GM18520 (cell line): Measurements from ENCODE around the gene ACOXL.
"Not testable (repeated sequence)": the region's sequence is repeated elsewhere in the genome, so short reads cannot be mapped to it uniquely, and the experiment has no call there.

Experiments used
- ATAC-seq: cut with Tn5 transposase; IDR thresholded peaks from one replicate; pipeline ENCODE4 v1.9.1; 2021; ENCODE audit not compliant: unreplicated experiment

ACOXL gene

DNA sequence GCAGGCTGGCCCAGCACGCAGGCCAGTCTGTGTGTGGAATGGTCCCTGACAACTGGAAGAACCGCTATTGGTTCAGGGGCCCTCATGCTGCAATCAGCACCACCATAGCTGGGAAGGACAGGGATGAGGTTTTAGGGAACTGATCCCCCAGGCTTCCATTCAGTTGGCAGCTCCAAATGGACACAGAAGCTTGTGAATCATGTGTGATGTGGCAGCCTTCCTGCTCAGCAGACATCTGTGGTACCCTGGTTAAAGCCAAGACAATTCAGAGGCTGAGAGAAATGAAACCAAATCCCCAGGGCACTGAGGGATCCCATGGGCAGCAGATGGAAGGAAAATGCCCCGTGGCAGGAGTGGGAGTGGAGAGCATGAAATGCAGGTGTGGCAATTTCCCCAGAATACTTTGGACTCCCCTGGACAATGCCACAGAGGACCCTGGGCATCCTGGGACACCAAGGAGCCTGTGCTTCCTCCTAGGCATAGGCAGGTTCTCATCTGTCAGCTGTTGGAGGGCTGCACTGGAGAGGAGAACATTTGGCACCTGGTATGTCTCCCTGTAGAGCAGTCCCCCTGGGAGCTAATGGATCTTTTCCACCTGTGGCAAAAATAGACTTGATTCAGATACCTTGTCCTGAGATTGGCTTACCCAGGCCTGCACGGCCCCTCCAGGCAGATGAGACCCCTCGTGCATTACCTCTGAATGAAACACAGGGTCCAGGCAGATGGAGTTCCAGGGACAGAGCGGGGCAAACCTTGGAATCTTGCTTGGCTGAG lies 226.2 kb downstream of the ACOXL start:
- ATAC-seq = no peak

DNA sequence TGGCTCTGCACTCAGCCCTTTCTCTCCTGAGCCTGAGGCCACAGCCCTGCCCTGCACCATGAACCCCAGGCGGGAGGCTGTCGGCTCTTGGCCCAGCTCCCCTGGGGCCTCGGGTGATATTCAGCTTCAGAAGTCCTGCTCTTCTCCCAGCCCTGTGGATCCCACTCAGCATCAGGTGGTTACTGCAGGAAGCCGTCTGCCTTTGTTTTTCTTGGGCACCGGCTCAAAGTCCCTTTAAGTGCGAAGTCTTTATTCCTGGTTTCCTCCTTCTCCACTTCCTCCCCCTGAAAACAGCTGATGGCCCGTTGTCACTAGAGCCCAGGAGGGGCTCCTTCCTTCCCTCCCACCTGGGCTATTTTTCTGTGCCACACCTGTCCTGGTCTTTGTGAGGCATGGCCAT lies 226.8 kb downstream of the ACOXL start:
- no peak for ATAC-seq

DNA sequence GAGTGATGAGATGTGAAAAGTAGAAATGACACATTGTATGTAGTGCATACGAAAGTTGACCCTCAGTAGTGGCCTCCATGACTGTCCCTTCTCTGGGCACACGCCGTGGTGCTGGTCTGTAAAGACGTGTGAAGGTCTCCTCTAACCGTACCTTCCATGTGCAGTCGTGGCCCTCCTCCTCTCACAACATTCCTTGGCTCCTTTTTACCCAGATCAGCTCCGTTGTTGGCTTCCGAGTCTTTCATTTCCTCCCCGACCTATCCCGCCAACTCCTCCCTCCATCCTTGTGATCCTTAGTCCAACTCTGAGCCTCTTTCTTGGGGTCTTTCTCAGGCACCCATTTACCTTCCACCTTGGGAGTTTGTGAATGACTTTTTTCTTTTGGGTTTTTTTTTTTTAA lies 227.9 kb downstream of the ACOXL start:
- ATAC-seq = no peak

DNA sequence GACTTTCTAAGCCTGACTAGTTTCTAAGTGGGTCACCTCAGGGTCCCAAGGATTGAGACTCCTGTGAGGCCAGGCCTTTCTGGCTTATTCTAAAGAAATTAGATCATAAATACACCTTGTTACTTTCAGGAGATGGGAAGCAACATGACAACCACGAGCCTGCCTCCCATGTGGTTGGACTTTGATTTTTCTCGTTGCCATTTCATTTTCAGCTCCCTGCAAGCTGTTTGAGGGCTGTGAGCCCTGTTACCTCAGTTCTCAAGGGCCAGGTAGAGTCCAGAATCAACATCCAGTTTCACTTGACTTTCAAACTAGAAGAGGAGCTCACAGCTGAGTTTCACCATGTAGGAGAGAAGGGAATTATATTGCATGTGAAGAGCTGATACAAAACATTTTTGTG lies 228.6 kb downstream of the ACOXL start:
- ATAC-seq = no peak

DNA sequence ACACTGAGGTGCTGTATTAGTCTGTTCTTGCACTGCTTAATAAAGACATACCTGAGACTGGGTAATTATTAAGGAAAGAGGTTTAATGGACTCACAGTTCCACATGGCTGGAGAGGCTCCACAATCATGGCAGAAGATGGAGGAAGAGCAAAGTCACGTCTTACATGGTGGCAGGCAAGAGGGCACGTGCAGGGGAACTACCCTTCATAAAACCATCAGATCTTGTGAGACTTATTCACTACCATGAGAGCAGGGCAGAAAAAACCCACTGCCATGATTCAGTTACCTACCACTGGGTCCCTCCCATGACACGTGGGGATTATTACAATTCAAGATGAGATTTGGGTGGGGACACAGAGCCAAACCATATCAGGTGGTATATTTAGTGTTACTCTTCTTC lies 229.3 kb downstream of the ACOXL start:
- ATAC-seq = not testable (repeated sequence)

DNA sequence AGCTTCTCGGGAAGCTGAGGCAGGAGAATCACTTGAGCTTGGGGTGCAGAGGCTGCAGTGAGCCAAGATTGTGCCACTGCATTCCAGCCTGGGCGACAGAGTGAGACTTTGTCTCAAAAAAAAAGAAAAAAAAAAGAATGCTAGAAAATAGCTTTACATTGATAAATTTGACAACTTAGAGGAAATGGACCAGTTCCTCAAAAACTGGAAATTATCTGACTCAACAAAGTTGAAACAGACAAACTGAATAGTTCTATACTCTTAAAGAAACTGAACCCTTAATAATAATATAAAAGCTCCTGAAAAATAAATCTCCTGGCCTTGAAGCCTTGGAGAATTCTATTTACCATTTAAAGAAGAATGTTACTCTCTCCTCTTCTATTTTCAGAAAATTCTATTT lies 237.3 kb downstream of the ACOXL start:
- no peak for ATAC-seq

DNA sequence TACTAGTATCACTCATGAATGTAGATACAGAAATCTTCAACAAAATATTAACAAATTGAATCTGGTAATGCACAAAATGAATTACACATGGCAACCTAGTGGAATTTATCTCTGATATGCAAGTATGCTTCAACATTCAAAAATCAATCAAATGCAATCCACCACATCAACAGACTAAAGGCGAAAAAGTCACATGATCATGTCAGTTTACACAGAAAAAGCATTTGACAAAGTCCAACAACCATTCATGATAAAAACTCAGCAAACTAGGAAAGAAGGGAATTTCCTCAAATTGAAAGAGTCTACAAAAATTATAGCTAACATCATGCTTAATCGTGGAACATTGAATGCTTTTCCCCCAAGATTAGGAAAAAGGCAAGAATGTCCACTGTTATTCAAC lies 237.8 kb downstream of the ACOXL start:
- no peak for ATAC-seq

DNA sequence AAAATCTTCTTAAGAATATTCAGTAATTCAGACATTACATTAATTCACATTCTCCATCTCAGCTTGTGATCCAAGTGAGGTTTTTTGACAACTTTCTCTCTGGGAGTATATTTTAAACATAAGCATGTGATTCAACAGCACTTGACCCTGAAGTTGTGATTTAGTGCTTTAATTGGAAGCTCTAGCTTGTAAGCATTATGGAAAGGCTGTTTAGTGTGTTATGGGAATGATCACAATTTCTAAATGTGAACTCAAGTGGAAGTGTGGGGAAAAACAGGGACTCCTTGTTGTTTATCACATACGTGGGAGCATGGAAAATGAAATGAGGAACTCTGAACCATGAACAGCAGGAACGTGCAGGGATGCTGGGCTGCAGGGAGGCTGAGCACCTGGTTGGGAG lies 239.4 kb downstream of the ACOXL start:
- no peak for ATAC-seq

DNA sequence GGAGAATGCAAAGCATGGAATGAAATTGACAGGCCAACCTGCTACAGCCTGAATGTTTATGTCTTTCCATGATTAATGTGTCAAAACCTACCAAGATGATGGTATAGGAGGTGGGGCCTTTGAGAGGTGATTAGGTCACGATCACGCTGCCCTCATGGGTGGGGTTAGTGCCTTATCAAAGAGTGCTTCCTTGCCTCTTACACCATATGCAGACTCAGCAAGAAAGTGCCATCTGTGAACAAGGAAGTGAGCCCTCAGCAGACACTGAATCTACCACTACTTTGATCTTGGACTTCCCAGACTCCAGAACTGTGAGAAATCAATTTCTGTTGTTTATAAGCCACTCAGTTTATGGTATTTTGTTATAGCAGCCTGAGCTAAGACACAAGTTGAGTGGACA lies 240.9 kb downstream of the ACOXL start:
- ATAC-seq = no peak

DNA sequence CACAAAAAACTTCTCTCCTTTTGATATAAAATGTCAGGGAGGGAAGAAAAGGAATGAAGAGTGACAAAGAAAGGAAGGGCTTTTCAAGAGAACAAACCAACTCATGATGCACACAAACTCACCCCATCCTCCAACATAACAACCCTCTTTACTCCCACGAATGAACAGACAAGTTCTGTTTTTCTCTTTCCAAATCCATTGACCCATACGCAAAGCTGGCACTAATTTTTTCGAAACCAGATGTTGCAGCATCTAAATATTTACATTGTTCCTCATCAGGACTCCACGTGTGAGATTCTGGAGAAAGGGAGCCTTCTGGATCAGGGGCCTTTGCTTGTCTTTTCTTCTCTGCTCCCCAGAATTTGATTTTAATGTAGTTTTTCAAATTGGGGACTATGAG lies 245.0 kb downstream of the ACOXL start:
- no peak for ATAC-seq

DNA sequence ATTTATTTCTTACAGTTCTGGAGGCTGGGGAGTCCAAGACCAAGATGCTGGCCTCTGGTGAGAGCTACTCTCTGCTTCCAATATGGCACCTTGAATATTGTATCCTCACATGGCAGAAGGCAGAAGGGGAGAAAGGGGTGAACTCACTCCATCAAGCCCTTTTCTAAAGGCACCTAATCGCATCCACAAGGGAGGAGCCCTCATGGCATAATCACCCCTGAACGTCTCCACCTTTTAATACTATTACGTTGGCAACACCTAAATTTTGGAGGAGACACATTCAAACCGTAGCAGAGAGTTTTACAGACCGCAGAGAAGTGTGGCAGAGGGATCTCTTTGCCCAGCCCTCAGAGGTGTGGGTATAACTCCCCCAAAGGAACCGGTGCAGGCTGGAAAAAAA lies 245.8 kb downstream of the ACOXL start:
- ATAC-seq = no peak

DNA sequence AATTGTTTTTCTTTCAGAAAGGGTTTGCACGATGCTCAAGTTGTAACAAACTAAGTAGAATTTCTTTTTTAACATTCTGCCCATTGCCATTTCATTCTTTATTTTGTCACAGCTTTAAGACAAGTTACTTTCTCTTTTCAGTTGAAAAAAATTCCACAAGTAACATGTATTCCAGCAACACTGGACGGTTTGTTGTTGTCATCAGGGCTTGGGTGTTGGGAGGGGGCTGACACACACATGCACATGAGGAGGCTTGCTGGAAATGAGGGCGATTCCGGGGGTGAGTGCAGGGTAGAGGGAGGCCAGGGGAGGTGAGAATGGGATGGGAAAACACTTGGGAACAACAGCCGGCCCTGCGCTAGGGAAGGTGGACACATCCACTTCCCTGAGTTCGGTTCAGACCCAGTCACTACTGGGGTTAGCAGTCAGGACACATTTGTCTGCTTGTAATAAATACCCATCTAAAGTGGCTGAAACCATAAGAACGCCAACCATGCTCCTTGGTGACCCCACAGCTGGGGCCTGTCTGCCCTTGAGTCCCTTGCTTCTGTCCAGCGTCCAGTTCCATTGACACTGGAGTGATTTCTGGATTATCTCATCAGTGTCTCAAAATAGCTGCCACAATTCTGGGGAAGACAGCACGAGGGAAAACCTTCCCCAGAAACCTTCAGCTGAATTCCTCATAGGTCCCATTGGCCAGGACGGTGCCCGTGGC lies 246.5 kb downstream of the ACOXL start:
- ATAC-seq = no peak

DNA sequence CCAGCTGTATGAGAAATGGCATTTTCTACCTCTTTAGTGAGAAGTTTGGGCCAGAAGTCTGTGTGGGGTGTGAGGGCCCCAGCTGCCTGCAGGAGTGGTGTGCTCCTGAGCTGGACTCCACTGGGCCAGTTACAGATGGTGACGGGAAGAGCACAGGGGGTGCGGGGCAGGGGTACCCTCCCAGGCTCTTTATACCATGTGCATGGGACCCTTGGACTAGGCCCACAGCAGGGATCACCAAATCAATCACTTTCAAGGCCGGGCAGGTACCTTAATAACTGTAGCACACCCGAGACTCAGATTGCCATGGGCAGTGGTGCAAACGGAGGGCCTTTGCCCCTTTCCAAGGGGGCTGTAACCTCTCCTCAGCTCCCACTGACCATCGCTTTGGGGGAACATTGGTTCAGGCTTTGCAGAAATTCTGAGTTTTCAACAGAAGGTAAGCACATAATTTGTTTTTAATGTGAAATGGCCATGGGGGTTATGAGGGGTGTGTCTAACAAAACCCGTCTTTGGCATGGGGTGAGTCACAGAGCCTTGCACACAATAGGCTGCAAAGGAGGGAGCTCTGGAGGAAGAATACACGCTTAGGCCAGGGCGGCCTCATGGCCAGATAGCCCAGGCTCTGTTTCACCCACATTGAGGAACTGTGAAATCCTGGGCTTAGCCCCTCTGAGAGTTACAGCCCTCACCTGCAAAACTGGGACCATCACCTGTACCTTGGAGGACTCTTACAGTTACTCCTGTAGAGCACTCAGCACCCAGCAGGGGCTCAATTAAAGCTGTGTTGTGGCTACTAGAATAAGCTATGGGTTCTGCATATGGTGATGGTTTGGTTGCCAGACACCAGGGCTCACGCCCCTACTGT lies 247.3 kb downstream of the ACOXL start:
- ATAC-seq = no peak

DNA sequence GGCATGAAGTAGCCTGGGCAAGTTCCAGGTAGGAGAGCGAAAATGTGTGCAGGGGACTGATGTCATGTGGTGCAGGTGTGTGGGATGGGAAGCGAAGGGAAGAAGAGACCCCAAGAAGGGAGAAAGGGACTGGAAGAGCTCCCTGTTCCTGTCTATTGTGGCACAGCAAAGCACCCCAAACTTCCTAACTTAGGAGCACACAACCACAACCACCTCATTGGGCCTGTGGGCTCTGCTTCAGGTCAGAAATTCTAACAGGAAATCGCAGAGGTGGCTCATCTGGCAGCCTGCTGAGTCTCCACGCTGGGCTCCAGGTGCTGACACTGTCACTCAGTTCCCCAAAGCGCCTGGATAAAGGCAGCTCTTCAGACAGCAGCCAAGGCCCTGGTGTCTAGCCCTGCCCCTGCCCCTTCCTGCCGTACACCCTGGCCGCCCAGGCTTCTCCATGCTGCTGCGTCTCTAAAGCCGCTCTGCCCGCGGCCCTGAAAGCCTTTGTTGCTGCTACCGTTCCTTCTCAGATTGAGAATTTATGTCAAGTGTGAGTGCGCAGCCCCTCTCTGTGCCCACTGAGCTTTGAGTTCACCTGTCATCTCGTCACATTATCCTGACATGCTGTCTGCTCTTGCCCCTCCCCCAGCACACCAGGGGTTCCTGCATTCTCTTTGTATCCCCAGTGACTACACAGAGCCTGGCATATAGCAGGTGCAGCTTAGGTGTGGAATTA lies 248.1 kb downstream of the ACOXL start:
- ATAC-seq = no peak

DNA sequence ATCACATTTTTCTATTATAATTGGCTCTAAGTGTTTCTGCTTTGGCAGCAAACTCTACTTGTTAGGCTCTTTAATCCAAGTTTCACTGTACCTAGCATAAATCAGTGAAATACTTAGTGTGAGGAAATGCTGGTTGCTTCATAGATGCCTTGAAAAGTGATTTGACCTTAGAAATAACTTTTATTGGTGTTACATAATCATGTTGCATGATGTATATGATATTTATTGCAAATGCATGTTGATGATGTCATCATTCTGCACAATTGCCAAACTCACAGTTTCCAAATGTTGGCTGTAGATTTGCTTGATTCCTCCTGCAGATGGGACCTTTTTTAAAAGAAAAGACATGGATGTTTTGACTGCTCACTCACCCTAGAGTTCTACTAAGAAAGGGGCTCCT lies 250.8 kb downstream of the ACOXL start:
- no peak for ATAC-seq

DNA sequence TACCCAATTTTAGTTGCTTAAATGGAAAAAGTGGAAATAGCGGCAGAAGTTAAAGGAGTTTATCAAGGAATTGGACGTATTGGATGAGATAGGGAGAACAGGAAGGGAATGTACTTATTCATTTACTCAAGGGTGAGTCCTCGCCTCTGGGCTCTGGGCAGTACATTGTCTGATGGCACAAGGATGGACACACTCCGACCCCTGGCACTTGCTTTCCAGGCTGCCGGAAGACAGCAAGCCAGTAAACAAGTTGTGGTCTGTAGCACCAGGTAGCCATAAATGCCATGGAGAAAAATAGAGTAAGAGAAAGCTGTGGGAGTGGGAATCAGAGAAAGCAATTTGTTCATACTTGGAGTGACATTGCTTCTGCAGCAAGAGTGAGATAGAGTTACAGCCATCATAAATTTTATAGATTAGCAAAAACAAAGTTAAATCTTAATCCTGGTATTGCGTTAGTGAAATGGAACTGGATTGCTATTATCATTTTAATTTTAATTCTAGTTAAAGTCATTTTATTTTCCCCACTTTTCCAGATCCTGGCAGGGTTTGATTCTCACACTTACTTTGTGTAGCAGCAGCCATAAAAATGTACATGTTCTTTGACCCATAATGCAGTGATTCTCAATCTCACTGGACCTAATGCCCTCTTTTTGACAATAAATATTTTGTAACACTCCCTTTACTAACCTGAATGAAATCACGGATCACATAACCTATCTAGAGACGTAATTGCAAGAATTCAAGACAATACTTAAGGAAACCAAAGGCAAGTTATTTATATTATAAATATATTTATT lies 252.5 kb downstream of the ACOXL start:
- ATAC-seq = no peak

DNA sequence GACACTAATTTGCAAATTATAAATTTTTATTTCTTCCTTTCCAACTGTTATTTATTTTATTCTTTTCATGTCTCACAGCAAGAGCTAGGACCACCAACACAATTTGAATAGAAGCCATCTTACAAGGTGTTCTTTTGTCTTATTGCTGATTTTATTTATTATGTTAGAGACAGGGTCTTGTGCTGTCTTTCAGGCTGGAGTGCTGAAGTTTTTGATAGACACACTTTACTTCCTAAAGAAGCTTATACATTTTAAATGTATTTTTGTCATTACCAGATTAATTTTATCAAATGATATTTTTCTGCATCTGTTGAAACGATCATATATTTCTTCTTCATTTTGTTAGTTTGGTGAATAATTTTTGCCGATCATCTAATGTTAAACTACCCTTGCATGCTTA lies 258.1 kb downstream of the ACOXL start:
- ATAC-seq = no peak

DNA sequence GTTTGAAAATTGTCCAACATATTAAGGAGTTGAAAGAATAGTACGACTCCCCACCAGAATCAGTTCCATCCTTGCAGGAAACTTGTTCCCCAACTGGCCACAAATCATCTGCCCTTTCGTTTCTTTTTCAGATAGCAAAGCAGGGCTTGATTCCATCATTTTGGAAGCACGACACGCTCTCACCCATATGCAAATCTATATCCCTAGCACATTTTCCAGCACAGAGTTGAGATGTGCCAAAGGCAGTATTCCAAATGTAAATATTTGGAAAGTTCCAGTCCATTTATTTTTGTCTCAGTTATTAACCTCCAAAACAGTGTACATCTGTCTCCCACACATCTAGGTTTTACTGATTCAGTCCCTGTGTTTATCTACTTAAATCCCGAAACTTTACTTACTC lies 259.5 kb downstream of the ACOXL start:
- no peak for ATAC-seq

DNA sequence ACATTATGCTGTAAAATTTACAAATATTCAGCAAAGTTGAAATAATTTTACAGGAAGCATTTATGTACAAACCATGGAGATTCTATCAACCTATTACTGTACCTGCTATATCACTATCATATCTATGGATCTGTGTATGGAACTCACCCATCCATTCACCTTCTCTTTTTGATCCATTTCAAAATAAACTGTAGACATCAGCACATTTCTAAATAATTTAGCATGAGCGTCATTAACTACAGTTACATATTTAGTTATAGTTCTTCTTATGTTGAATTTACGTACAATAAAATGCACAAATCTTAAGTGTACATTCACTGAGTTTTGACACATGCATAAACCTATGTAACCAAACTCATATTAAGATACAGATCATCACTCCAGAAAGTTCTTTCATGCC lies 260.5 kb downstream of the ACOXL start:
- no peak for ATAC-seq

DNA sequence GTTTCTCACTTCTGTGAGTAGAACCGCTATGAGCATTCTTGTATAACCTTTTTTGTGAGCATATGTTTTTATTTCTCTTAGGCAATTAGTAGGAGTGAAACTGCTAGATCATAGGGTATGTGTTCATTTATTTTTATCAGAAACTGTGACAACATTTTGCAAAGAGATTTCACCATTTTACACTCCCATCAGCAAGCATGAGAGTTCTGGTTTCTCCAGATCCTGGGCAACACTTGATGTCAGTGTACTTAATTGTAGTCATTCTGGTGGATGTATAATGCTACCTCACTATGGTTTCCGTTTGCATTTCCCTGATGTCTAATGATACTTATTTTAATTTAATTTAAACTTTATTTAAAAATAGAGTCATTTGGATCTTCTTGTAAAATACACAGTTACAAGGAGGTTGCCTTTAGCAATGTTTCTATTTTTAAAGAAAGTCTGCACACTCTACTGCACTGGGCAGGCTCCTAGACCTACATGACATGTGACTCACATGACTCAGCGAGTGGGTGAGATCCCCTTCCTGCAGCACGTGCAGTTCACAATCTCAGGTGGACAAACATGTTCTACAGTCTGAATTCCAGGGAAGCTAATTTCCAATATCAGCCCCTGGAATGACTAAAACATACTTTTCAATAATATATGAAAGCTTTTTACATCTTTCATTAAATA lies 261.3 kb downstream of the ACOXL start:
- ATAC-seq = no peak
